Activated CD8-positive, alpha-beta memory T cell treated with anti-CD3 and anti-CD28 coated beads, Interleukin-2, amount 10 ng/mL, durations not matched to agents 7 days and 5 days (primary cell): ENCODE measurements around the gene MTTP. TPM values are rescaled to one million over a fixed set of nuclear protein-coding genes. Genes with fewer than 3 reads are reported as not detected.

Source experiments
- ATAC-seq: fragments of 150-1000 bp; cut with Tn5 transposase; one replicate; pipeline ENCODE4 v1.10.0; 2021; ENCODE audit warnings: moderate library complexity
- CTCF ChIA-PET: fragments of 350-600 bp; sonication (Branson Sonifier 250); formaldehyde crosslinking; loops from one replicate; lab custom pipeline; 2021; ENCODE audit warnings: antibody characterized with exemption; lab: Charles Lee
- DNase-seq: peaks from one replicate; pipeline ENCODE4 v3.0.0-alpha.2; 2020
- H3K27ac Mint-ChIP-seq: one replicate; pipeline ENCODE4 v1.8.0; 2021; ENCODE audit warnings: mild to moderate bottlenecking, mixed read lengths
- H3K27me3 Mint-ChIP-seq: one replicate; pipeline ENCODE4 v1.8.0; 2021; ENCODE audit warnings: mixed read lengths
- H3K36me3 Mint-ChIP-seq: one replicate; pipeline ENCODE4 v1.8.0; 2021; ENCODE audit warnings: mild to moderate bottlenecking, mixed read lengths
- H3K4me1 Mint-ChIP-seq: one replicate; pipeline ENCODE4 v1.8.0; 2021; ENCODE audit warnings: mixed read lengths
- H3K4me3 Mint-ChIP-seq: one replicate; pipeline ENCODE4 v1.8.0; 2021; ENCODE audit warnings: mild to moderate bottlenecking, moderate library complexity, mixed read lengths
- H3K9me3 Mint-ChIP-seq: one replicate; pipeline ENCODE4 v1.8.0; 2022; ENCODE audit warnings: low read depth, mixed read lengths
- total RNA-seq, 2 experiments: library from RNA; stranded (reverse); gene quantifications; one replicate each; pipeline ENCODE4 v1.2.3, GENCODE V29; 2021

The MTTP gene
- total RNA-seq, 2 experiments from 2014 or later: 0.61 TPM; not detected in 1

- Mint-ChIP-seq H3K4me1 (peaks cover 11% of the 10 kb centered on the region), H3K9me3 (no peaks in the 10 kb centered on the region), H3K27ac (no peak overlapping the region), H3K27me3 (peaks cover 34% of the 10 kb centered on the region), H3K4me3 (no peak overlapping the region), H3K36me3 (no peaks in the 10 kb centered on the region)
- DNase-seq (no peak), ATAC-seq (no peak)
- CTCF ChIA-PET: no interaction called here
These were observed 60.2 kb downstream of the MTTP start for GRCh38 chr4:99634742-99635360.

DNA sequence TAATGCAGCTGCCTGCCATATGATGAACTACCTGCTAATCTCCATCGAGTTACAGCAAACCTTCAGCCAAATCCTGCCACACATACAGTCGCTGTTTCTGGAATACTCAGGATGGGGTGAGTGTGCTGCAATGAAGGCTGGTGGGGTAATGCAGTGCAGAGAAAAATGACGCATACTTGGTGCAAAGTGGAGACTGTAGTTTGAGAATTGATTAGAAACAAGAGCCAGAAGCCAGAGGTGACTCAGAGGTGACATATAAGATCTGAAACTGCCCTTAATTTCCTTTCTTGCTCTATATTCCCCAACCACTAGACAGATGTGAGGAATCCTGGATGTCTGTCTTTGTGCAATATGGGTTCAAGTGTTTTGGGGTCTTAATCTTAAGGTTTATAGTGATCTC lies 61.0 kb downstream of the MTTP start:
- Mint-ChIP-seq H3K27ac (no peak overlapping the region), H3K36me3 (no peaks in the 10 kb centered on the region), H3K27me3 (peaks cover 36% of the 10 kb centered on the region), H3K9me3 (no peaks in the 10 kb centered on the region), H3K4me3 (no peak overlapping the region), H3K4me1 (peaks cover 6% of the 10 kb centered on the region)
- CTCF ChIA-PET: no interaction called here
- DNase-seq (no peak), ATAC-seq (no peak)

DNA sequence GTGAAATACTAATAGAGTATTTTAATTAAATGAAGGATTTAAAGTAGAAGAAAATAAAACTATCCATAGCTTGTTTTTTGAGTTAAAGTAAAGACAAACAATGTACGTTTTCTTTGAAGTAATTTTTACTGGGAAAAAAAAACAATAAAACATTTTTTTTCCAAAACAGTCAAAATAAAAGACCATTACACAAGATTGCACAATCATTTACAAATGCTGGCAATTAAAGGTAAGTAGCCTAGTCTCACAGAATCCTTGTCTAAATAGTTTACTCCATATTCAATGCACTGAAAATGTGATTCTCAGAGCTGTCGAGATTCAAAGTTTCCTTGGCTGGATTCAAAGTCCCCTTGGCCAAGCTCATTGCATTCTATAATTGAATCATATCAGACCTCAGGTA lies 61.8 kb downstream of the MTTP start:
- no peak for ATAC-seq
- Mint-ChIP-seq H3K4me1 (peaks cover 6% of the 10 kb centered on the region), H3K27me3 (peaks cover 34% of the 10 kb centered on the region), H3K9me3 (no peaks in the 10 kb centered on the region), H3K36me3 (no peaks in the 10 kb centered on the region), H3K27ac (no peak overlapping the region), H3K4me3 (no peak overlapping the region)
- CTCF ChIA-PET: no interaction called here
- DNase-seq: no peak

DNA sequence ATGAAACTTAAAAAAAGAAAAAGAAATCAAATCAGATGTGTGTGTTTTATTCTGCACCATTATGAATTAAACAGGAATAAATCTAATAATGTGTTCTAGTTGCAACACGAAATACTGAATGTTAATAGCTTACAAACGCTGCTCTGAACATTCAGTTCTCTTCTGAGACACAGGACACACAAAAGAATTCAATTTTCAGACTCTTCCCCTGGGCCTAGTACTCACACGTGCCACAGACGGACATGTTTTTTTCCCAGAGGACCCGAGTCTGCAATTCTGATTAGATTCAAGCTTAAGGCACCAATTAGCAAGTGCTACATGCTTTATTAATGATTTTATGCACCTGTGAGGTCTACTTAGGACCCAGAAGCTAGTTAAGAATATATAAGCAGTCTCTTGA lies 62.5 kb downstream of the MTTP start:
- H3K27ac Mint-ChIP-seq: no peak overlapping the region
- DNase-seq (no peak), ATAC-seq (no peak)
- CTCF ChIA-PET: no interaction called here
- H3K9me3 Mint-ChIP-seq: no peaks in the 10 kb centered on the region
- peaks cover 6% of the 10 kb centered on the region for H3K4me1 Mint-ChIP-seq
- H3K27me3 Mint-ChIP-seq: peaks cover 29% of the 10 kb centered on the region
- no peaks in the 10 kb centered on the region for H3K36me3 Mint-ChIP-seq
- no peak overlapping the region for H3K4me3 Mint-ChIP-seq

GRCh38 chr4:99640676-99641075 lies 66.1 kb downstream of the MTTP start:
- peaks cover 4% of the 10 kb centered on the region for H3K4me1 Mint-ChIP-seq
- CTCF ChIA-PET: no interaction called here

GRCh38 chr4:99642725-99643489 lies 68.3 kb downstream of the MTTP start:
- Mint-ChIP-seq H3K4me1 (no peaks in the 10 kb centered on the region), H3K4me3 (no peak overlapping the region), H3K27ac (no peak overlapping the region), H3K9me3 (no peaks in the 10 kb centered on the region), H3K36me3 (no peaks in the 10 kb centered on the region), H3K27me3 (peaks cover 32% of the 10 kb centered on the region)
- ATAC-seq: no peak
- CTCF ChIA-PET: no interaction called here
- DNase-seq: no peak

More at GRCh38 chr4:99640676-99641075, 66.1 kb downstream of the MTTP start:
- Mint-ChIP-seq H3K36me3 (no peaks in the 10 kb centered on the region), H3K4me3 (no peak overlapping the region), H3K27ac (no peak overlapping the region), H3K27me3 (peaks cover 29% of the 10 kb centered on the region), H3K9me3 (no peaks in the 10 kb centered on the region)
- ATAC-seq (no peak), DNase-seq (no peak)

DNA sequence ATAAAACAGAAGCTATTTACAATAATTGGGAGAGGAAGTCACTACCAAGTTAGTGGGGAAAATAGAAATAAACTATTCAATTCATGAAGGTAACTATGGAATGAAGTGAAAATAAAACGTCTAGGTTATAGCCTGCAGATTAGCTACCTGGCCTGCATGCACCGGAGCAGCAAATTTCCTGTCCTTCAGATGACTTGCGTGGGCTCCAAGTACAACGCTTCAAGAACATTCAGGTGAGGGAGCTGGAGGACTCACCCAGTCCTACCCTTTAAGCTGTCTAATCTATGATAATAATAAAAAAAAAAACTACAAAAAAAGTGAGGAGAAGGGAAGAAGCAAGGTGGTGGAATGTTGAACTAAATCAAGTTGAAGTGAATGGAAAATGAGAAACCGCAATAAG lies 69.8 kb downstream of the MTTP start:
- CTCF ChIA-PET: no interaction called here
- Mint-ChIP-seq H3K36me3 (no peaks in the 10 kb centered on the region), H3K4me1 (no peaks in the 10 kb centered on the region), H3K27ac (no peak overlapping the region), H3K4me3 (no peak overlapping the region), H3K9me3 (no peaks in the 10 kb centered on the region), H3K27me3 (peaks cover 24% of the 10 kb centered on the region)
- ATAC-seq: no peak
- no peak for DNase-seq

DNA sequence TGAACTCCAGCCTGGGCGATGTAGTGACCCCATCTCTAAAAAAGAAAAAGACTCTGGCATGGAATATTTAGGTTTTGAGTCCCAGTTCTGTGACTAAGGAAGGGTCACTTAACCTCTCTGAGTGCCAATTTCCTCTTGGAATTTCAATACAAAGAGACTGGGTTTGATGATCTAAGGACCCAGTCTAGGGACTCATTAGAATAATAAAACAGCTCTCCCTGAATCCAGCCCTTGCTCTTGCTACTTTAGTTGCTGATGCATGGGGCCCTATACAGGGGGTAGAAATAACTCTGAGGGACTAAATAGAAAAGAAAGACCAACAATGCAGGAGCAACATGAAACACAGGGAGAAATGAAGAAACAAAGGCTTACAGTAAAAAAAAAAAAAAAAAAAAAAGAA lies 70.4 kb downstream of the MTTP start:
- Mint-ChIP-seq H3K9me3 (no peaks in the 10 kb centered on the region), H3K4me1 (no peaks in the 10 kb centered on the region), H3K27me3 (peaks cover 23% of the 10 kb centered on the region), H3K27ac (no peak overlapping the region), H3K36me3 (no peaks in the 10 kb centered on the region), H3K4me3 (no peak overlapping the region)
- DNase-seq (no peak), ATAC-seq (no peak)
- CTCF ChIA-PET: no interaction called here

DNA sequence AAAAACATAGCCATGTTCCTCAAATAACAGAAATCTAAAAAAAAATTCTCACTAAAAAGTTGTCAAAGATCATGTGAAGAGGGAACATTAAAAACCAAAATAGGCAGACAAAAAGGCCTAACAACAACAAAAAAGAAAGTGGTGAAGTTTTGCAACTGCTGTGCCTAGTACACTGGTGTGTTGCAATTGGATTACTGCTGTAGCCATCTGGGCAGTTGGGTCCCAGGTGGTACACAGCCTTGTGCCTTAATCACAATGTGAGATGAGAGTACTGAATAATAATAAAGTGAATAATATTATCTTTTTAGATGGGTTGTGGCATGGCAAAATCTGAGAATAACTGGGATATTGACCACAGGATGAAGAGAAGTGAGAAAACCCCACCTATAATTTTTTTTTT lies 71.0 kb downstream of the MTTP start:
- no peak overlapping the region for H3K4me3 Mint-ChIP-seq
- peaks cover 17% of the 10 kb centered on the region for H3K27me3 Mint-ChIP-seq
- DNase-seq (no peak), ATAC-seq (no peak)
- H3K9me3 Mint-ChIP-seq: no peaks in the 10 kb centered on the region
- H3K36me3 Mint-ChIP-seq: no peaks in the 10 kb centered on the region
- H3K27ac Mint-ChIP-seq: no peak overlapping the region
- CTCF ChIA-PET: no interaction called here
- no peaks in the 10 kb centered on the region for H3K4me1 Mint-ChIP-seq

DNA sequence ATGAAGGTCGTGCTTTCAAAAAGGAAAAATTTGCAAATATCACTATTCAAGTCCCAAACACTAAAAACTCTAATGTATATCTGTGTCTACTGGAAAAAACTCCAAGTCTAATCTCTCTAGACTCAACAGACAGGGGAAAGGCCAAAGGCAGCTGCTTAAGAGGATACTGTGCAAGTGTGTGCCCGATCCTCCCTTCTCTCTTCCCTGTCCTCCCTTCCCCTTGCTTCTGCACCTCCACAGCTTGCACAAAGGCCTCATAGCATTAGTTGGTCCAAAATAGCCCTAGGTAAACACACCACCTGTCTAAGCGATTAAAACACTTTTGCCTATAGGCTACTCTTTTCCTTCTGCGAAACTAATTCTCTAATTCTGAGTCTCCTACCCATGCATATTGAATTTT lies 72.4 kb downstream of the MTTP start:
- no peak for DNase-seq
- CTCF ChIA-PET: no interaction called here
- Mint-ChIP-seq H3K9me3 (no peaks in the 10 kb centered on the region), H3K36me3 (no peaks in the 10 kb centered on the region), H3K4me1 (no peaks in the 10 kb centered on the region), H3K27ac (no peak overlapping the region), H3K4me3 (no peak overlapping the region), H3K27me3 (peaks cover 13% of the 10 kb centered on the region)
- no peak for ATAC-seq

DNA sequence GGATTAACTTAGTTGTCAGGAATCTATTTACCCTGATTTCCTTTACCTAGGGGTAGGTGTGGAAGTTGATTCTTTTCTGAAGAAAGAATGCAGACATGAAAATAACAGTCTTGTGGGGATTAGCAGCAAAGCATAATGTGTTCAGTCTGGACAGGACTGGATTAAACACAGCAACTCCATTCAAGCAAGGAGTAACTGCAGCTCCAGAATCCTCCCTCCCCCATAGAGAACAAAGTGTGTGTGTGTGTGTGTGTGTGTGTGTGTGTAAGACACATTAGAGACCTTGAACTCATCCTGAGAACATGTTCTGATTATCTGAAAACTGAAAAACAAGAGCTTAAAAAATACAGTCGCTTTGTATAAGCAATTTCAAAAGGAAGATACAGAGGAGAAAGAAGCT lies 73.7 kb downstream of the MTTP start:
- CTCF ChIA-PET: no interaction called here
- DNase-seq: no peak
- no peak for ATAC-seq
- Mint-ChIP-seq H3K27me3 (peaks cover 11% of the 10 kb centered on the region), H3K4me3 (no peak overlapping the region), H3K9me3 (no peaks in the 10 kb centered on the region), H3K27ac (no peak overlapping the region), H3K36me3 (no peaks in the 10 kb centered on the region), H3K4me1 (no peaks in the 10 kb centered on the region)

DNA sequence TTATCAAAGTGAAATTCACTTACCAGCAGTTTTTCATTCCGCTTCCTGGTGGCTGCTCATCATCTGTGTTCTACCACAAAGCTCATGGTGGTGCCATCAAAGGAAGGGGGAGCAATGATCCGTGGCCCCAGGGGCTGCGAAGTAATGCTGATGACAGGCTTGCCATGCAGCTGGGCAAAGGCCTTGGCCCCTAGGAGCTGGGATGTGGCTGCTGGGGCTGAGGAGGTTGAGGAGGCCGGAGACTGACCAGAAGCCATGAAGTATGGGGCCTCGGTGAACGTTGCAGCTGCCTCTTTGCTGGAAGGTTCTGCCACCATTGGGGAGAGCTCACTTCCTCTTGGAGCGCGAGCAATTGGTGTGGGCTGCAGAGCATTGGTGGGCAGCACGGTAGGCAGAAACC lies 74.6 kb downstream of the MTTP start:
- H3K4me1 Mint-ChIP-seq: no peaks in the 10 kb centered on the region
- ATAC-seq: no peak
- H3K27me3 Mint-ChIP-seq: peaks cover 8% of the 10 kb centered on the region
- H3K4me3 Mint-ChIP-seq: no peak overlapping the region
- H3K36me3 Mint-ChIP-seq: no peaks in the 10 kb centered on the region
- H3K27ac Mint-ChIP-seq: no peak overlapping the region
- H3K9me3 Mint-ChIP-seq: no peaks in the 10 kb centered on the region
- no peak for DNase-seq
- CTCF ChIA-PET: no interaction called here

- CTCF ChIA-PET: no interaction called here
- H3K4me1 Mint-ChIP-seq: no peaks in the 10 kb centered on the region
These were observed 75.2 kb downstream of the MTTP start for GRCh38 chr4:99649778-99650177.

GRCh38 chr4:99651016-99651769 lies 76.6 kb downstream of the MTTP start:
- Mint-ChIP-seq H3K27me3 (peaks cover under 1% of the 10 kb centered on the region), H3K4me3 (no peak overlapping the region), H3K27ac (no peak overlapping the region), H3K9me3 (no peaks in the 10 kb centered on the region), H3K36me3 (no peaks in the 10 kb centered on the region), H3K4me1 (no peaks in the 10 kb centered on the region)
- no peak for ATAC-seq
- CTCF ChIA-PET: no interaction called here
- DNase-seq: no peak

More at GRCh38 chr4:99649778-99650177, 75.2 kb downstream of the MTTP start:
- Mint-ChIP-seq H3K27me3 (peaks cover 6% of the 10 kb centered on the region), H3K27ac (no peak overlapping the region), H3K4me3 (no peak overlapping the region), H3K9me3 (no peaks in the 10 kb centered on the region), H3K36me3 (no peaks in the 10 kb centered on the region)
- no peak for ATAC-seq
- no peak for DNase-seq
